ENCODE data around the gene ZNF554.

Gene ZNF554

DNA sequence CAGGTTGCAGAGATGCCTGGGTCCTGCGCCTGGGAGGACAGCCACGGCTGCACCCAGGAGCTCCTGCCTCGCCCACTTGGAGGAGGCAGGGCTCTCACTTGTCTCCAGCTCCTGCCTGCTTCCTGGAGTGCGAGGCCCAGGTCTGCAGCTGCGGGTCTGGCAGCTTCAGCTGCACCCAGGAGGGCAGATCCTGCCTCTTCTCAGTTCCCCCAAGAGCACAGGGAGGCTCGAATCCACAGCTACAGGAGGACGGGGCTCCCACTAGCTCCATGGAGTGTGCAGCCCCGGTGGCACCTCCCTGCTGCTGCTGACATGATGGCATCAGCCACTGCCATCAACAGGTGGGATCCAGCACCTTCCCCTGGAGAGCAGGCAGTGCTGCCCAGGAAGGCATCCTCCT is 4.5 kb downstream of the ZNF554 start:
- no peak for DNase-seq (ENCODE audit: extremely low read depth in 1 of 2, low read depth in 1 of 2)

DNA sequence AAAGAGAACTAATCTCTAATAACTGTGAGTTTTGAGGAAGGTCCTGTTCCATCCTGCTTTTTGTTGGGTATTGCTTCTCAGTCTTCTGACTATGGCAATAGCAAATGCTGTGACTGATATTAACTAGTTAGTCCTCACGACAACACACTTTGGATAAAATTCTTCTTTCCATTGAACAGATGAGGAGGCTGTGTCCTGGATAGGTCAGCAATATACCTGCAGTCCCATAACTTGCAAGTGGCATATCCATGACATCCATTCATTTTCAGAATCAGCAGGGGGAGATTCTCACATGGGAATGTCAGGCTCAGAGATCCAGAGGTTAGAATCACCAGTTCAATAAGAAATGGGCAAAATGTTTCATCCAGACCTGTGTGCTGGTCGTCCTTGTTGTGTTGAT is 7.4 kb downstream of the ZNF554 start:
- DNase-seq (ENCODE audit: extremely low read depth in 1 of 2, low read depth in 1 of 2) = no peak

DNA sequence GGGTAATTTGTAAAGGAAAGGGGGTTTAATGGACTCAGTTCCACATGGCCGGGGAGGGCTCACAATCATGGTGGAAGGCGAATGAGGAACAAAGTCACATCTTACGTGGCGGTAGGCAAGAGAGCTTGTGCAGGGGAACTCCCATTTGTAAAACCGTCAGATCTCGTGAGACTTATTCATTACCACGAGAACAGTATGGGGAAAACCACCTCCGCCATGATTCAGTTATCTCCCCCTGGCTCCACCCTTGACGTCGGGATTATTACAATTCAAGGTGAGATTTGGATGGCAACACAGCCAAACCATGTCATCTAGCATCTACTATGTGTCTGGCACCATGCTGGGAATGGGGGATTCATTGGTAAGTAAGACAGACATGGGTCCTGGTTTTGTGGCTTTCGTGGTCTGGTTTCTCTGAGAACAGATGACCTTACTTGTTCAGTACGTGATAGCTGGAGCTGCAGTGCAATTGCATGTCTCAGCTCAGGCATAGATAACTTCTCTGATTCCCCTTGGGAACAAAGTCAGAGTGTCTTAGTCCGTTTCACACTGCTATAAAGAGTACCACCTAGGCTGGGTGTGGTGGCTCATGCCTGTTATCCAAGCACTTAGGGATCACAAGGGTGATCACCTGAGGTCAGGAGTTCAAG is 8.3 kb downstream of the ZNF554 start:
- DNase-seq (ENCODE audit: extremely low read depth in 1 of 2, low read depth in 1 of 2) = no peak

DNA sequence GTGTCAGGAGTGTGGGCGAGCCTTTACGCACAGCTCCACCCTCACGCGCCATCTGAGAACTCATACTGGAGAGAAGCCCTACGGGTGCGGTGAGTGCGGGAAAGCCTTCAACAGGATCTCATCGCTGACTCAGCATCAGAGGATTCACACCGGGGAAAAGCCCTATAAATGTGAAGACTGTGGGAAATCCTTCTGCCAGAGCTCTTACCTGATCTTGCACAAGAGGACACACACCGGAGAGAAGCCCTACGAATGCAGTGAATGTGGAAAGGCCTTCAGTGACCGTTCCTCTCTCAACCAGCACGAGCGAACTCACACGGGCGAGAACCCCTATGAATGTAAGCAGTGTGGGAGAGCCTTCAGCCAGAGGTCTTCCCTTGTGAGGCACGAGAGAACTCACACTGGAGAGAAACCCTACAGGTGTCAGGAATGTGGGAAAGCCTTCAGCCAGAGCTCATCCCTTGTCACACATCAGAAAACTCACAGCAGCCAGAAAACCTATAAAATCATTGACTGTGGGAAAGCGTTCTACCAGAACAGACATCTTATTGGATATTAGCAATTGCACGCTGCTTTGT is 14.7 kb downstream of the ZNF554 start:
- DNase-seq (ENCODE audit: extremely low read depth in 1 of 2, low read depth in 1 of 2) = no peak

DNA sequence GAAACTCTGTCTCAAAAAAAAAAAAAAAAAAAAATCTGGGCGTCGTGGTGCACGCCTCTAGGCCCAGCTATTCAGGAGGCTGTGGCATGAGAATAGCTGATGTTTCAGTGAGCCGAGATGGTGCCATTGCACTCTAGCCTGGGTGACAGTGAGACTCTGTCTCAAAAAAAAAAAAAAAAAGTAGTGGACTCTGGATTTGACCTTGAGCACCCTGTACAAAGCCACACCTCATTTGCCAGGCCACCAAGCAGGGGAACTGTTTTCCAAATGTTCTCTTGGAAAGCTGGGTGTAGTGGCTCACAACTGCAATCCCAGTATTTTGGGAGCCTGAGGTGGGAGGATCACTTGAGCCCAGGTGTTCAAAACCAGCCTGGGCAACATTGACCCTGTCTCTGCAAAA is 17.8 kb downstream of the ZNF554 start:
- DNase-seq (ENCODE audit: extremely low read depth in 1 of 2, low read depth in 1 of 2) = no peak

DNA sequence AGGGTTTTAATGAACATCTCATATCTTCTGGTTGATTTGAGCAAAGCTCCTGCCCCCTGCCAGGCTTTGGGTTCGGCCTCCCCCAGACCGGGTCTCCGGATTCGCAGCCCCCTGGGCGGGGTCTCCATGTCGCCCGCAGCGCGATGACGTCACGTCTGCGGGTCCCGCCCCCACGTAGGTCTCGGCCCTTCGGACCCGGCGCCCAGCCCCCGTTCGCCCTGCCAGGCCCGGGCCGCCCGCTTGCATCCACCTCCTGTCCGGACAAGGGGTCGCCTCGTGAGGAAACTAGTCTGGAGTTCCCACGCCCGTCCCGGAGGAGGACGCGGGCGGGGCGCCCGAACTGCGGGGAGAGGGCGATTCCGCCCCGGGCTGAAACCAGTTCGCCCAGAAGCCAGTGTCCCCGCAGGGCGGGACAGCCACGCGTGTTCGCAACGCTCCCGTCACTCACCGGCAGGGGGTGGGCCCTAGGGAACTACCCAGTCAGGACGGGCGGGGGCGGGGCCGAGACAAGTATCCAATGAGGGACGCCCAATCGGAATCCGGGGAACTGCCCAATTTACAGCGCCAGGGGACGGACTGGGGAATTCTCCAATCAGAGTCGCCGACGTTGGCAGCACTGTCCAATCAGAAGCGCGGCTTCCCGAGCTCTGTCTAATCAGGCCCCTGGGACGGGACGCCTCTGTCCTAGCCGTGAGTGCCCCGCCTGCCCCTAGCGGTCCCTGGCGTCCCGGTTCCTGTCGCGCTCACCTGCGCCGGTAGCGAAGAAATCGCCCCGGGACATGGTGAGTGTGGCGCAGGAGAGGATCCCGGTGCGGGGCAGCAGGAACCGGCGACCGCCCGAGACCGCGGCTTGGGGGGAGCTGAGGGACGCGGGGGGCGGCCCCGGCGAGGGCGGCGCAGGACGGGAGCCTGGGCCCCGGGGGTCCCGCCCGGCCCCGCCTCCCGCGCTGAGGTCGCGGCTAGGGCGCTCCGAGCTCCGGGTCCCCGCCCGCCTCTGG is 21.4 kb downstream of the ZNF554 start, which contains the start of gene ZNF555:
ZNF555 (plus strand) TSS at position 682 of the 998 bp plus-strand sequence; CDS start at position 780, 98 bp downstream.
- peak; percentile 91 to 97 for DNase-seq (ENCODE audit: extremely low read depth in 1 of 2, low read depth in 1 of 2)

DNA sequence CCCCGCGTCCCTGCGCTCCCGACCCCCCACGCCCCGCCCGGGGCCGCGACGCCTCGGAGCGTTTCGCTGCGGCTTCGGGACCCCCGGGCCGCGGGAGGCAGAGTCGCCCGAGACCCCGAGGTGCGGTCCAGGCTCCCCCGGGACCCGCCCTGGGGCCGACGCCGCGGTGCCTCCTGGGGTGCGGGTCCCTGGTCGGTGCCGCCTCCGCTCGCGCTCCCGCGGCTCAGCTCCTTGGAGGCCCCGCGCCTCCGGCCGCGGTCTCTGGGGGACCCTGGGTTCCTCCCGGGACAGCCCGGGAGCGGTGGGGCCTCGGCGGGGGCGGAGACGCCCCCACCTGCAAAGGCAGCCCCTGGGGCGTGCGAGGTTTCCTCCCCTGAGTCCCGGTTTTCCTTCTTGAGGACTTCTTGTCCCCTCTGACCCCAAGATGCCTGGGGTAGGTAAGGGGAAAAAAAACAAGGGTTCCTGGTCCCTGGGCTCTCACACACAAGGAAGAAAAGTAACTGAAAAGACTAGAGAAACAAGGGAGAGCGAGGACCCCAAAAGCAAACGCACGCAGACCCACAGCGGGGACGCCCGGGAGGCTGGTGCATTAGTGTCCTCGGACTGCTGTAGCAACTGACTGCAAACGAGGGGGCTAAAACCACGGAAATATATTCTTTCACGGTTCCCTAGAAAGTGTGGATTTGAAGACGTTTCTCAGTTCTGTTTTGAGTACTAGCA is 22.3 kb downstream of the ZNF554 start:
- DNase-seq (ENCODE audit: extremely low read depth in 1 of 2, low read depth in 1 of 2) = no peak

DNA sequence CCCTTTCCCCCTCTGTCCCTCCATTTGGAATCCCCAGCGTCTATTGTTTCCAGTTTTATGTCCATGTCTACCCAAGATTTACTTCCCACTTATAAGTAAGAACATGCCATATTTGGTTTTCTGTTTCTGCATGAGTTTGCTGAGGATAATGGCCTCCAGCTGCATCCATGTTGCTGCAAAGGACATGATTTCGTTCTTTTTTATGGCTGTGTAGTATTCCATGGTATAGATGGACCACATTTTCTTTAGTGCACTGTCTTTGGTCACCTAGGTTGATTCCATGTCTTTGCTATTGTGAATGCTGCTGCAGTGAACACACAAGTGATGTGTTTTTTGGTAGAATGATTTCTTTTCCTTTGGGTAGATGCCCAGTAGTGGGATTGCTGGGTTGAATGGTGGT is 25.4 kb downstream of the ZNF554 start:
- no peak for DNase-seq (ENCODE audit: extremely low read depth in 1 of 2, low read depth in 1 of 2)

DNA sequence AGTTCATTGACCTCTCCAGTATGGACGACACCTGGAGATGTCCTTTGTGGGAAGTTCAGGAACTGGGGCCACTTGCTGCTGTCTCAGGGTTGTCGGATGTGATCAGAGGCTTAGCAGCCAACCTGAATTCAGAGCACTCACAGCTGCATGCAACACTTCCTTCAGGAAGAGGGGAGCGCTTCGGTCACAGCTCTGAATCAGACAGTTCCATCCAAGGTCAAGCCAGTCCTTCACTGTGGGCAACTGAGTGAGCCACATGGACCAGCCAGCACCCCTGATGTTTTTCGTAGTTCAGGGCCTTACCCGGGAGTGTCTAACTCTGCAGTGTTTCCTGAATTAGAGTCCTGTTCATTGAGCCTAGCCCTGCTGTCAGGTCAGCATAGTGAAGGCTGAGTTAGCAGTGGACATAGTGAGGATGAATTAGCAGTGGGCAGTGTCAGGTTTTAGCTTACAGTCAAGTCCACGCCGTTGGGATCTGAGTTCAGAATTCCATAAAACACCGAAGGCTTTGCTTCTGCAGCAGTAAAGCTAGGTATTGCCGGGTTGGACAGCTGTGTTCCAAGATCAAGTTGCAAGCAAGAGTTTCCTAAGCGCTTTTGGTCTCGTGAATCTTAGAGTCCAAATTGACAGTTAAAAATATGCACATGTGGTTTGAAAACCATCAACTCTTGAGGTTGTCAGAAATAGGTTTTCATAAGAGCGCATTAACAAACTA is 26.7 kb downstream of the ZNF554 start:
- no peak for DNase-seq (ENCODE audit: extremely low read depth in 1 of 2, low read depth in 1 of 2)

DNA sequence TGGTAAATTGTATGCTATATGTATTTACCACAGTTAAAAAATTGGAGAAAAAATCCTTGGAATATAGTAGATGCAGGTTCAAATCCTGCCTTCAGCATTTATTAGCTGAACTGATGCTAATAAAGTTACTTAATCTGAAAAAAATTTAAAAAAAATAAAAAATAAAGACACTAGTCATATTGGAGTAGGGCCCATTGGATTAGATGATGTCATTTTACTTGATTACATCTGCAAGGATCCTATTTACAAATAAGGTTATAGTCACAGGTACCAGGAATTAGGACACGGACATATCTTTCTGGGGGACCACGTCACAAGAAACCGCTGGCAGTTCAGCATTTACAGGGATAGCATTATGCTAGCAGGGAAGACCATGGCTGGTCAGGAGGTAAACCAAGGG is 27.8 kb downstream of the ZNF554 start:
- no peak for DNase-seq (ENCODE audit: extremely low read depth in 1 of 2, low read depth in 1 of 2)

DNA sequence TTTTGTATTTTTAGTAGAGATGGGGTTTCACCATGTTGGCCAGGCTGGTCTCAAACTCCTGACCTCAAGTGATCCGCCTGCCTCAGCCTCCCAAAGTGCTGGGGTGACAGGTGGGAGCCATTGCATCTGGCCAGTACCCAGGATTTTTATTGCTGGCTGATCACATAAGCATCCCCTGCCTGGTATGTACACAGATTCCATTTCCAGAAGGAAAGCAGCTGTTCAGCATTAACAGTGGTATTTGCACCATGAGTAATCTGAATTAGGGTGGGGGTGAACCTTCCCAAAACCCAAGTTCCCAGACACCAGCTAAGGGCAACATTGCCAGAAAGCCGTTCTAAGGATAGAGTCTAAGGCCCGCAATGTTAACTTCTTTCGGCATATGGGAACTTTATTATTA is 28.9 kb downstream of the ZNF554 start:
- no peak for DNase-seq (ENCODE audit: extremely low read depth in 1 of 2, low read depth in 1 of 2)

DNA sequence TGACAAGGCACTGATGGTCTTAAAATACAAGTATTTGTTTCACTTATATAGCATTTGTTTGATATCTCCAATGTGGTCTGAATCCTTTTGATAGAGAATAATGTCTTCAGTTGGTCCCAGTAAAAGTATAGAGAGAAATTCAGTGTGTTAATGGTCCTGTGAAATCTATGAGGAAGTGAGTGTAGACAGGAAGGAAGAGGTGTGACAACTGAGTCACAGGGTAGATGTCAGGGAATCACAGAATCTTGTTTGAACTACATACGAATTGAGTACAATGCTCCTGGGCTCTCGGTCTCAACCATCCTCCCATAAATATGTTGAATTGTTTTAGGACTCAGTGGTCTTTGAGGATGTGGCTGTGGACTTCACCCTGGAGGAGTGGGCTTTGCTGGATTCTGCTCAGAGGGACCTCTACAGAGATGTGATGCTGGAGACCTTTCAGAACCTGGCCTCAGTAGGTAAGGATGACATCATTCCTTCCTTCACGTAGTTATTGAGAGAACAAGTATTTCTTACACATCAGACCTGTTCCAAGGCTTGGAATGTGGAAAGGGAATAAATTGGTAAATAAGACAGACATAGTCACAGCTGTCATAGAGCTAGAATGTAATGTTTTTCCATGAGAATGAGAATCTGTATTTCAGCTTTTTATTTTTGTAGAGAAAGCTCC is 30.7 kb downstream of the ZNF554 start:
- no peak for DNase-seq (ENCODE audit: extremely low read depth in 1 of 2, low read depth in 1 of 2)

DNA sequence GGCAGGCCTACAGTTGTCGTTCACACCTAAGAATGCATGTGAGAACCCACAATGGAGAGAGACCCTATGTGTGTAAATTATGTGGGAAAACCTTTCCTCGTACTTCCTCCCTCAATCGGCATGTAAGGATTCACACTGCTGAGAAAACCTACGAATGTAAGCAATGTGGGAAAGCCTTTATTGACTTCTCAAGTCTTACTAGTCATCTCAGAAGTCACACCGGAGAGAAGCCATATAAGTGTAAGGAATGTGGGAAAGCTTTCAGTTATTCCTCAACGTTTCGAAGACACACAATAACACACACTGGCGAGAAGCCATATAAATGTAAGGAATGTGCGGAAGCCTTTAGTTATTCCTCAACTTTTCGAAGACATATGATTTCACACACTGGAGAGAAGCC is 32.9 kb downstream of the ZNF554 start:
- DNase-seq (ENCODE audit: extremely low read depth in 1 of 2, low read depth in 1 of 2) = no peak

DNA sequence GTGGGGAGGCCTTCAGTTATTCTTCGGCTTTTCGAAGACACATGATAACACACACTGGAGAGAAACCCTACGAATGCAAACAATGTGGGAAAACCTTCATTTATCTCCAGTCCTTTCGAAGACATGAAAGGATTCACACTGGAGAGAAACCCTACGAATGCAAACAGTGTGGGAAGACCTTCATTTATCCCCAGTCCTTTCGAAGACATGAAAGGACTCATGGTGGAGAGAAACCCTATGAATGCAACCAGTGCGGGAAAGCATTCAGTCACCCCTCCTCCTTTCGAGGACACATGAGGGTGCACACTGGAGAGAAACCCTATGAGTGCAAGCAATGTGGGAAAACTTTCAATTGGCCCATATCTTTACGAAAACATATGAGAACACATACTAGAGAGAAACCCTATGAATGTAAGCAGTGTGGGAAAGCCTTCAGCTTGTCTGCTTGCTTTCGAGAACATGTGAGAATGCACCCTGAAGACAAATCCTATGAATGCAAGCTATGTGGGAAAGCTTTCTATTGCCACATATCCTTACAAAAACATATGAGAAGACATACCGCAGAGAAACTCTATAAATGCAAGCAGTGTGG is 33.4 kb downstream of the ZNF554 start:
- DNase-seq (ENCODE audit: extremely low read depth in 1 of 2, low read depth in 1 of 2) = no peak

DNA sequence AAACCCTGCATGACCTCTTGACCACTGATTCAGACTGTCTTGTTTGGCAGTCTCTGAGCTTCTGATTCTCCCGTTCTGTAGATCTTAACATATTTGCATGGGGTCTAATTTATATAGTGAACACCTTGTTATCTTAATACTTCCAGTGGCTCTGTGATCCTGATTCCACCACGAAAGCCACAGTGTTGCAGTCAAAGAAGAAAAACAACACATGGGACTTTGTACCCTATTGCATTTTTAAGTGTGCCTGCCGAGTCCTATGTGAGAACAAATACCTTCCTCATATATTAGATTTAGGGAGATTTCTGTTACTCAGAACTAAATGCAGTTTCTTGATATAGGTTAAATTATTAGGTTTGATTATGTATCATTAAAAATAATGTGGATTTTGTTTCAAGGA is 35.2 kb downstream of the ZNF554 start:
- no peak for DNase-seq (ENCODE audit: extremely low read depth in 1 of 2, low read depth in 1 of 2)

DNA sequence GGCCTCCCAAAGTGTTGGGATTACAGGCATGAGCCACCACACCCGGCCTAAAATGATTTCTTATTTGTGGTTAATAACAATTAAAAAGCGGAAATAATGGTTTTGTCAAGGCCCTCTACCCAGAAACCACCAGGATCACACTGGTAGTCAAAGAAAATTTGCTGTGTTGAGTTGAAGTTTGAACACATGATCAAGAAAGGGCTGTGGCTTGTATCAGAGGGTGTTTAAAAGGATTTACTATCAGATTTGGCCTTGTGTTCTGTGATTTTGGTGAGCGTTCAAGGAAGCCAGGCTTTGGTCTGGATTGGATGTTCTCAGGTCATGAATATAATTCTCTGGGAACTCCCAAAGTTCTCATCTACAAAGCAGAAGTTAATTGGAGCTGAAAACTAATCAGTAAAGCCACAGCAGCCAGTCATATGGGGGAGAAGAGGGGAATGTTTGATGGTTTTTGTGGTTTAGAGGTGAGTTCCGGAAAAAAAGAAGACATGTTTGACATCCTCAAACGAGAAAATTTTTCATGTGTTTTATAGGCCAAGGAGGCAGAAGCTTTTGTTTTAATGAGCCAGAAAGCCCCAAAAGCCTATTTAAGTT is 36.9 kb downstream of the ZNF554 start:
- DNase-seq (ENCODE audit: extremely low read depth in 1 of 2, low read depth in 1 of 2) = no peak

DNA sequence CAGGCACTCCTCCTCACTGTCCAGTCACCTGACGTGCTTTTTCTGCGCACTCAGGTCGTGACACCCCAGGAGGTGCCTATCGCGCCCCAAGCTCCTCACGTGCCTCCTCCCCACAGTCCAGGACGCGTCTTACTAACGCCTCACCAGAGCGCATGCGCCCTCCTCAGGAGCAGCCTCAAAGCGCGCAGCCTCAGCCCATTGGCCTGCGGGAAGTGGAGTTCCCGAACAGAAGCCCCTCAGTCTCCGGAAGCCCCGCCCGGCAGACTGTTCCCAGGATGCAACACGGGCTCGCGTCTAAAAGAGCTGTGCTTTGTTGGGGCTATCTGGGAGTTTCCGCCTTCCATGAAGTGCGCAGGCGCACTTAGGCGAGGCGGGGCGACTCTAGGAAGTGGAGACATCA is 39.2 kb downstream of the ZNF554 start:
- DNase-seq (ENCODE audit: extremely low read depth in 1 of 2, low read depth in 1 of 2) = no peak

DNA sequence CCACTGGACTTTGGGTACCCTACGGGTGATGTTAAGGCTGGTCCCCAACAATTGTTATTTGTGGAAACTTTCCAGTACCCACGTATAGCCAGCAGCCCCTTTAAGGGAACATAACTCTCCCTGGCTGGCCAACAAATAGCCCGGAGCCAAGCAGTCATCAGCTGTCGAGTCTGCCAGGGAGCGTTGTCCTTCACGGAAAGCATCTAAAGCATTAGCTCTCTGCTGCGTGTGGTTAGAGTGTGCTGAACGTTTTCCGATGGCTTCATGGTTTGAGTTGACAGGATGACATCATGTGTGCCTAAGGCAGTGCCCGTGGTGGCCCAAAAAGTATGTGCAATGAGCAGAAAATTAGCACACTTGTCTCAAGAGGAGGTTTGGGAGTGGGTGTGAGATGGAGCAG is 44.1 kb downstream of the ZNF554 start:
- DNase-seq (ENCODE audit: extremely low read depth in 1 of 2, low read depth in 1 of 2) = no peak

Measured in stimulated activated CD8-positive, alpha-beta memory T cell treated with anti-CD3 and anti-CD28 coated beads, Interleukin-7, amount 100 ng/mL, for 48 hours (primary cell).